ENCODE measurements around the gene DPYSL3.
"Not testable (repeated sequence)": the region's sequence is repeated elsewhere in the genome, so short reads cannot be mapped to it uniquely, and the experiment has no call there.

Gene DPYSL3

GRCh38 chr5:147373328-147373727 lies 136.5 kb downstream of the DPYSL3 start:
- no peak for DNase-seq (ENCODE audit: low read depth in 2 of 3, low spot score in 1 of 3)

DNA sequence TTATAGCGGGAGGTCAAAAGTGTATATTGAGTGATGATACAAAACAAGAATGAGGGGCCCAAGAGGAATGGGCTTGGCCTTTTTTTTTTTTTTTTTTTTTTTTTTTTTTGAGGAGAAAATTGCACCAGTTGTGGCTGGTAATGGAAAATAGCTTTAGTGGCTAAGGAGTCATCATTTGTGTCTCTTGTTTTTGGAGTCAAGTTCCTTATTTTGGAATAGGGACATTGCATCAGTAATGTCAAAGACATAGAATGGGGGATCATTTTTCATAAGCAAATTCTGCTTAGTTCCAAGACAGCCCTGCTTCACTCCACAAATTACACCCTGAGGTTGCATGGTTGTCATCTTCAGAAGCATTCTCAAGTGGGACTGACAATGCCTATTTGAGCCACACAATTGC lies 137.7 kb downstream of the DPYSL3 start:
- no peak for DNase-seq (ENCODE audit: low read depth in 2 of 3, low spot score in 1 of 3)

- DNase-seq (ENCODE audit: low read depth in 2 of 3, low spot score in 1 of 3): no peak
Measured at GRCh38 chr5:147371290-147371689, 138.6 kb downstream of the DPYSL3 start.

- DNase-seq (ENCODE audit: low read depth in 2 of 3, low spot score in 1 of 3): no peak
Measured at GRCh38 chr5:147369742-147370374, 140.0 kb downstream of the DPYSL3 start.

GRCh38 chr5:147367381-147367780 lies 142.5 kb downstream of the DPYSL3 start:
- not testable (repeated sequence) for DNase-seq (ENCODE audit: low read depth in 2 of 3, low spot score in 1 of 3)

DNA sequence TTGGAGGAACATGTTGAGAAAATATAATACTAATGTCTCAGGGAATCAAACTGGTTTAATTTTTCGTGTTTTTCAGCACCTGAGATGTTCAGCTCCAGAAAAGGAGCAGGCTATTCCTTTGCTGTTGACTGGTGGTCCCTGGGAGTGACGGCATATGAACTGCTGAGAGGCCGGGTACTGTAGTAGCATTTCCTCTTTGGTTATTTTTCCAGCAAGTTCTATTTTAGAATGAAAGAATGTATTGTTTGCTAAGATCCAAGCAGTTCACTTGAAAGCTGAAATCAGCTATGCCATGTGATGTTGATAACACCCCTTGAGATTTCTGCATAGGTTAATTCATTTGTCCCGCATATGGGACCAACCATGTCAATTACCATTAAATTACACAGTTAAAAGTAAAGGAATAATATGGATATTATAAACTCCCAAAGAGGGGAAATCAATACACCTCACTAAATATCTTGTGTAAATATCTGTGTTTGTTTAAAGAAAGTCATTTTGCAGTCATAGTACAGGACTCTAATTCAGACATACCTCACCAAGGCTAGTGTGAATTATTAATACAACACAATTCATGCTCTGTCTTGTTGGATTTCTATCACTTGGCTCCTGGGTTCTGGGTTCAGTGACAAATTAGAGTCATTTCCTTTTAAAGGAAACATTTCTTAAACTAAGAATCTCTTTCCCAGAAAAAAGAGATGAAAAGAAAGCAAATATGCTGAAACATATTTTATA lies 148.3 kb downstream of the DPYSL3 start:
- no peak for DNase-seq (ENCODE audit: low read depth in 2 of 3, low spot score in 1 of 3)

DNA sequence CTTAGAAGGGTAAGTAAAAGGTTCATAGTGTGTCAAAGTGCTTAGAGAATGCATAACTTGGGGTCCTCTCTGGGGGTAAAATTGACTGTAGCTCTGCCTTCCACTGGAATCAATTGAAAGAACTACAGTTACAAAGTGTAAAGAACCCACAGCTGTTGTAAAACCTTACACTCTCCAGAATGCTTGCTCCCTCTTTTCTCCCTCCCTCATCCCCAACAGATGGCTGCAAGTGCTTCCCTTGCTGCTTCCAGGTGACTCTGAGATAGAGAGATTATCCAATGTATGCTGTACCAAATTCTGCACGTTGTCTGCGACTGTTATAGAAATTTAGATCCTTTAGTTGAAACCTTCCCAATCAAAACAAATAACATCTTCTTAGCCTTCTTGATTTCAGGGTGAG lies 149.1 kb downstream of the DPYSL3 start:
- DNase-seq (ENCODE audit: low read depth in 2 of 3, low spot score in 1 of 3): no peak

GRCh38 chr5:147359581-147359980 lies 150.3 kb downstream of the DPYSL3 start:
- no peak for DNase-seq (ENCODE audit: low read depth in 2 of 3, low spot score in 1 of 3)

DNA sequence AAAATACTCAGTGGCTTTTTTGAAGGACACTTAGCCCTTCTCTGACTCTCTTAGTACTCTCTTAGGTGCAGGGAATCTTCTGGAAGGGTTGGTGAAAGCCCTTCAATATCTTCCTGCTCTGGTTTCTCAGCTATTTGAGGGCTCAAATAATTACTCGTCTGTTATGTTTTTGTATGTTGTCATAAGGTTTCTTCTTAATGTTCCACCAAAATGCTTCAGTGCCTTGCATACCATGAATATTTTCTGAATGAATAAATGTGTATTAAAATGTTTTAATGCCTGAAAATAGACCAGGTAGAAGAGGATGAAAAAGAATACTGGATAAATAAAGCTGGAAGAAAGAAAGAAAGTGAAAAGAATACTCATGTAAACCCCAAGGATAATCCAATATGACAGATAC lies 150.8 kb downstream of the DPYSL3 start:
- no peak for DNase-seq (ENCODE audit: low read depth in 2 of 3, low spot score in 1 of 3)

GRCh38 chr5:147349241-147349640 lies 160.6 kb downstream of the DPYSL3 start:
- no peak for DNase-seq (ENCODE audit: low read depth in 2 of 3, low spot score in 1 of 3)

GRCh38 chr5:147348451-147348850 lies 161.4 kb downstream of the DPYSL3 start:
- no peak for DNase-seq (ENCODE audit: low read depth in 2 of 3, low spot score in 1 of 3)

DNA sequence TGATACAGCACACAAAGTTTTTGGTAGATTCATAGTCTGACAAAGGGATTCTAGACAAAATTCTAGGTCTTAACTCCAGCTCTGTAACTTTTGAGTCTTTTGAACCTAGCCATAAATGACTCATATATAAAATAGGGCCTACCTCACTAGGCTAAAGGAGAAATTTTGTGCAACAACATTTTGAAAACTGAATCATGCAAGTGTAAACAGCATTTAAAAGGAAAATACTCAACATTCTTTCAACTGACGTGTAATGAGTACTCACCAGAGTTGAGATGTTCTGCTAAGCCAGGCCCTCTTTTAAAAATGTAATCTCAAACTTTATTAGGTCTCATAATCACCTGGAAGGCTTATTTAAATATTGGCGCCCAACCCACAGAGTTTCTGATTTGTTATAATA lies 161.8 kb downstream of the DPYSL3 start:
- no peak for DNase-seq (ENCODE audit: low read depth in 2 of 3, low spot score in 1 of 3)

- DNase-seq (ENCODE audit: low read depth in 2 of 3, low spot score in 1 of 3): no peak
Measured at GRCh38 chr5:147346006-147346561, 163.8 kb downstream of the DPYSL3 start.

- DNase-seq (ENCODE audit: low read depth in 2 of 3, low spot score in 1 of 3): no peak
Measured at GRCh38 chr5:147344861-147345260, 165.0 kb downstream of the DPYSL3 start.

- DNase-seq (ENCODE audit: low read depth in 2 of 3, low spot score in 1 of 3): no peak
Measured at GRCh38 chr5:147341345-147341744, 168.5 kb downstream of the DPYSL3 start.

DNA sequence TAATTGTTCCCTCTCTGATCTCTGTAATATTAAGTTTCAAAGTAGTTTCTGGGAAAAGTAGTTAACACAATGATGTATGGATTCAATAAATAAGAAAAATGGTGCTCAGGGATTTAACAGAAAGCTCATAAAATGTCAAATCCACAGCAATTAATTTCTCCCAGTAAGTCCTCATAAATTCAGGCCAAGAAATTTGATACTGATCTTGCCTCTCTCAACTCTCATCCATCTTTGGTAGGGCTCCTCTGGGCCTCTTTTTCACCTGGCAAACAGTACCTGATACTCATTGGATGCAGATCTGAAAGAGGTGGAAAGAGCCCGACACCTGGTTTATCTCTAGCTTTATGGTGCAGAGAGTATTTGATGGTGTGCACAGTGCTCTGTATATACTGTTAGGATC lies 168.9 kb downstream of the DPYSL3 start:
- no peak for DNase-seq (ENCODE audit: low read depth in 2 of 3, low spot score in 1 of 3)

Data from stimulated activated CD4-positive, alpha-beta T cell treated with anti-CD3 and anti-CD28 coated beads, Interleukin-12 subunit alpha, Interleukin-12 subunit beta, amount 100 ng/mL, for 48 hours (primary cell).